HEK293 (cell line): ENCODE data around the gene PPP1R27.

Source experiments
- CTCF ChIA-PET: fragments of 350-600 bp; formaldehyde crosslinking; extraction: SDS; loops from one replicate; lab custom pipeline; 2021; ENCODE audit warnings: antibody characterized with exemption; lab: Yijun Ruan, JAX
- POLR2A ChIA-PET: fragments of 300-600 bp; formaldehyde crosslinking; extraction: SDS; loops from one replicate; lab custom pipeline; 2020; ENCODE audit warnings: antibody characterized with exemption, inconsistent platforms; lab: Yijun Ruan, JAX
- H3K27ac ChIP-seq: fragments of 200-500 bp; sonication (Bioruptor generic); 2 replicates; pipeline ENCODE4 v1.5.1; 2014; ENCODE audit warnings: low read depth, low read length, control low read depth, inconsistent platforms; ENCODE audit errors: extremely low read depth
- H3K36me3 ChIP-seq, 2 experiments: fragments of 200-500 bp in 1 of 2; sonication (Bioruptor generic) in 1 of 2; 1 replicate in 1 of 2; 2 replicates in 1 of 2; pipeline ENCODE4 v1.5.1; 2014 to 2017; ENCODE audit warnings: inconsistent platforms in 2 of 2, low read length in 2 of 2; ENCODE audit not compliant: control insufficient read depth in 2 of 2, insufficient read depth in 1 of 2
- H3K4me1 ChIP-seq: fragments of 200-500 bp; sonication (Bioruptor generic); 2 replicates; pipeline ENCODE4 v1.5.1; 2014; ENCODE audit warnings: mild to moderate bottlenecking, low read length, inconsistent platforms; ENCODE audit not compliant: control insufficient read depth, insufficient read depth
- H3K4me3 ChIP-seq: 2 replicates; pipeline ENCODE4 v1.5.1; 2011; ENCODE audit warnings: low read depth, mild to moderate bottlenecking, control low read depth, low read length, moderate library complexity
- H3K9me3 ChIP-seq: fragments of 200-500 bp; sonication (Bioruptor generic); 2 replicates; pipeline ENCODE4 v1.5.1; 2014; ENCODE audit warnings: low read depth, low read length, inconsistent platforms; ENCODE audit not compliant: control insufficient read depth, insufficient read depth
- BCL11A ChIP-seq: fragments of 450-650 bp; formaldehyde crosslinking; IDR thresholded peaks from 2 replicates; pipeline ENCODE4 v1.5.1; 2016; ENCODE audit warnings: low read depth, missing biosample characterization, missing genetic modification characterization
- BCL11B ChIP-seq: fragments of 450-650 bp; formaldehyde crosslinking; IDR thresholded peaks from 2 replicates; pipeline ENCODE4 v1.5.1; 2016; ENCODE audit warnings: low read depth, missing biosample characterization, missing genetic modification characterization
- BCL6B ChIP-seq: fragments of 450-650 bp; formaldehyde crosslinking; IDR thresholded peaks from 2 replicates; pipeline ENCODE4 v1.5.1; 2017; ENCODE audit warnings: missing biosample characterization, missing genetic modification characterization
- HIC1 ChIP-seq: fragments of 450-650 bp; formaldehyde crosslinking; IDR thresholded peaks from 2 replicates; pipeline ENCODE4 v1.5.1; 2016; ENCODE audit warnings: missing biosample characterization, missing genetic modification characterization
- KLF7 ChIP-seq: fragments of 450-650 bp; formaldehyde crosslinking; IDR thresholded peaks from 2 replicates; pipeline ENCODE4 v1.5.1; 2016; ENCODE audit warnings: missing biosample characterization, missing genetic modification characterization, borderline replicate concordance
- OSR2 ChIP-seq: fragments of 450-650 bp; formaldehyde crosslinking; IDR thresholded peaks from 2 replicates; pipeline ENCODE4 v1.5.1; 2016; ENCODE audit warnings: missing biosample characterization, missing genetic modification characterization
- SP7 ChIP-seq: fragments of 450-650 bp; formaldehyde crosslinking; IDR thresholded peaks from 2 replicates; pipeline ENCODE4 v1.5.1; 2016; ENCODE audit warnings: missing biosample characterization, missing genetic modification characterization
- TRIM28 ChIP-seq: IDR thresholded peaks from 2 replicates; pipeline ENCODE4 v1.6.1; 2011; ENCODE audit warnings: low read length, control low read depth, borderline replicate concordance
- ZFHX2 ChIP-seq: fragments of 450-650 bp; formaldehyde crosslinking; conservative IDR thresholded peaks from 2 replicates; pipeline ENCODE4 v1.5.1; 2016; ENCODE audit warnings: missing biosample characterization, missing genetic modification characterization
- ZNF114 ChIP-seq: fragments of 450-650 bp; formaldehyde crosslinking; IDR thresholded peaks from 2 replicates; pipeline ENCODE4 v1.5.0; 2017; ENCODE audit warnings: missing biosample characterization, missing genetic modification characterization
- ZNF16 ChIP-seq: fragments of 450-650 bp; formaldehyde crosslinking; IDR thresholded peaks from 2 replicates; pipeline ENCODE4 v1.5.1; 2016; ENCODE audit warnings: low read depth, missing biosample characterization, missing genetic modification characterization
- ZNF169 ChIP-seq: fragments of 450-650 bp; formaldehyde crosslinking; IDR thresholded peaks from 2 replicates; pipeline ENCODE4 v1.5.1; 2016; ENCODE audit warnings: missing biosample characterization, missing genetic modification characterization
- ZNF26 ChIP-seq: fragments of 450-650 bp; formaldehyde crosslinking; IDR thresholded peaks from 2 replicates; pipeline ENCODE4 v1.5.1; 2016; ENCODE audit warnings: missing biosample characterization, missing genetic modification characterization
- ZNF280D ChIP-seq: fragments of 450-650 bp; formaldehyde crosslinking; IDR thresholded peaks from 2 replicates; pipeline ENCODE4 v1.5.1; 2016; ENCODE audit warnings: missing biosample characterization, missing genetic modification characterization
- ZNF311 ChIP-seq: fragments of 450-650 bp; formaldehyde crosslinking; IDR thresholded peaks from 2 replicates; pipeline ENCODE4 v1.5.1; 2017; ENCODE audit warnings: missing biosample characterization, missing genetic modification characterization, borderline replicate concordance
- ZNF335 ChIP-seq: fragments of 450-650 bp; formaldehyde crosslinking; conservative IDR thresholded peaks from 2 replicates; pipeline ENCODE4 v1.5.1; 2016; ENCODE audit warnings: missing biosample characterization, missing genetic modification characterization
- ZNF48 ChIP-seq: fragments of 450-650 bp; formaldehyde crosslinking; IDR thresholded peaks from 2 replicates; pipeline ENCODE4 v1.5.1; 2016; ENCODE audit warnings: missing biosample characterization, missing genetic modification characterization
- ZNF530 ChIP-seq: fragments of 450-650 bp; formaldehyde crosslinking; IDR thresholded peaks from 2 replicates; pipeline ENCODE4 v1.5.1; 2016; ENCODE audit warnings: low read depth, missing biosample characterization, missing genetic modification characterization
- ZNF600 ChIP-seq: fragments of 450-650 bp; formaldehyde crosslinking; IDR thresholded peaks from 2 replicates; pipeline ENCODE4 v1.5.1; 2016; ENCODE audit warnings: missing biosample characterization, missing genetic modification characterization
- ZNF621 ChIP-seq: fragments of 450-650 bp; formaldehyde crosslinking; IDR thresholded peaks from 2 replicates; pipeline ENCODE4 v1.5.1; 2017; ENCODE audit warnings: missing biosample characterization, missing genetic modification characterization
- ZNF626 ChIP-seq: fragments of 450-650 bp; sonication (Bioruptor Pico); formaldehyde crosslinking; IDR thresholded peaks from 2 replicates; pipeline ENCODE4 v1.5.1; 2018; ENCODE audit warnings: missing biosample characterization, missing genetic modification characterization, inconsistent platforms
- ZNF677 ChIP-seq: fragments of 450-650 bp; IDR thresholded peaks from 2 replicates; pipeline ENCODE4 v1.5.0; 2018; ENCODE audit warnings: missing biosample characterization, mild to moderate bottlenecking, missing genetic modification characterization, moderate library complexity

Gene PPP1R27

GRCh38 chr17:81810476-81810875 is 24.4 kb downstream of the PPP1R27 start (continued):
- TF ChIP-seq BCL11A (tag by site-specific recombination) = peak; percentile 54; the same call in 1 of the 2 replicates
- no peak for TF ChIP-seq BCL6B

GRCh38 chr17:81809556-81809998 is 25.3 kb downstream of the PPP1R27 start:
- no peak for TF ChIP-seq ZNF48 (tag by site-specific recombination)
- TF ChIP-seq ZNF335 (tag by site-specific recombination) = peak; percentile 94

GRCh38 chr17:81808778-81809555 is 25.9 kb downstream of the PPP1R27 start:
- ChIA-PET POLR2A (interaction anchor here (2.0 kb wide), 1 partner anchor 24 kb away, joined by 7 read pairs; the partner anchor contains the start of gene MCRIP1), CTCF (interaction anchor here (0.6 kb wide), 1 partner anchor 394 kb away, joined by 3 read pairs; no protein-coding TSS in a partner anchor)
- Histone ChIP-seq H3K27ac (no peak overlapping the region), H3K4me3 (no peak overlapping the region), H3K4me1 (peaks cover 2% of the 10 kb centered on the region; the same call in 1 of the 2 replicates), H3K36me3 (no peaks in the 10 kb centered on the region), H3K9me3 (no peaks in the 10 kb centered on the region)
- TF ChIP-seq ZNF26 (no peak), ZNF16 (tag by site-specific recombination) (no peak), TRIM28 (peak; percentile 69; the same call in 1 of the 2 replicates), BCL11B (tag by site-specific recombination) (no peak), ZNF626 (tag by site-specific recombination) (no peak), ZNF621 (tag by site-specific recombination) (no peak), ZNF280D (no peak), ZNF114 (tag by site-specific recombination) (no peak), ZNF169 (no peak), BCL11A (tag by site-specific recombination) (peak; percentile 58; the same call in 1 of the 2 replicates), ZNF600 (tag by site-specific recombination) (peak; percentile 38; the same call in 1 of the 2 replicates), ZNF530 (no peak), SP7 (tag by site-specific recombination) (no peak), KLF7 (tag by site-specific recombination) (no peak), ZNF677 (tag by site-specific recombination) (no peak), OSR2 (tag by site-specific recombination) (no peak), ZFHX2 (tag by site-specific recombination) (no peak), ZNF311 (tag by site-specific recombination) (no peak), HIC1 (tag by site-specific recombination) (peak; percentile 82)

More at GRCh38 chr17:81809556-81809998, 25.3 kb downstream of the PPP1R27 start:
- Histone ChIP-seq H3K4me1 (no peaks in the 10 kb centered on the region; the same call in 1 of the 2 replicates), H3K9me3 (no peaks in the 10 kb centered on the region), H3K36me3 (no peaks in the 10 kb centered on the region), H3K27ac (no peak overlapping the region), H3K4me3 (no peak overlapping the region)
- ChIA-PET POLR2A (no interaction called here), CTCF (interaction anchor here (0.7 kb wide), 1 partner anchor 71 kb away, joined by 4 read pairs; no protein-coding TSS in a partner anchor)
